Transverse colon (tissue), 4 donors: ENCODE data around the gene HIVEP3. TPM values are rescaled to one million over a fixed set of nuclear protein-coding genes. Genes with fewer than 3 reads are reported as not detected.

Experiments
- DNase-seq: peaks from one replicate; pipeline ENCODE4 v3.0.0-alpha.2; 2019
- H3K27ac ChIP-seq, 4 donors: fragments of 200-600 bp; sonication (generic); 2 replicates each; pipeline ENCODE4 v1.5.1; 2016 to 2018; ENCODE audit warnings: inconsistent platforms in 4 of 4
- H3K27me3 ChIP-seq: fragments of 200-600 bp; sonication (generic); 2 replicates; pipeline ENCODE4 v1.5.1; 2017; ENCODE audit warnings: inconsistent platforms
- H3K36me3 ChIP-seq, 4 donors: fragments of 200-600 bp; sonication (generic); 2 replicates each; pipeline ENCODE4 v1.5.1; 2017 to 2019; ENCODE audit warnings: inconsistent platforms in 4 of 4
- H3K4me1 ChIP-seq, 4 donors: fragments of 200-600 bp; sonication (generic); 2 replicates each; pipeline ENCODE4 v1.5.1; 2017 to 2020; ENCODE audit warnings: inconsistent platforms in 4 of 4
- H3K4me3 ChIP-seq, 4 donors: fragments of 200-600 bp; sonication (generic); 1 replicate in 1 of 4; 2 replicates in 3 of 4; pipeline versions ENCODE4 v1.5.1 to v1.6.1; 2017 to 2019; ENCODE audit warnings: inconsistent platforms in 4 of 4
- H3K9me3 ChIP-seq, 2 donors: fragments of 200-600 bp; sonication (generic); 2 replicates each; pipeline ENCODE4 v1.5.1; 2017 to 2019; ENCODE audit warnings: inconsistent platforms in 2 of 2
- CTCF ChIP-seq, 5 experiments: fragments of 200-600 bp in 3 of 5; fragments of 450-650 bp in 2 of 5; sonication (generic) in 3 of 5; IDR thresholded peaks; 1 replicate in 2 of 5; 2 replicates in 3 of 5; pipeline ENCODE4 v1.5.1; 2016 to 2017; ENCODE audit warnings: antibody characterized with exemption in 5 of 5, inconsistent platforms in 3 of 5, mild to moderate bottlenecking in 2 of 5, moderate library complexity in 1 of 5
- EP300 ChIP-seq: sonication (generic); formaldehyde crosslinking; IDR thresholded peaks from one replicate; pipeline ENCODE4 v1.6.1; 2017; ENCODE audit warnings: antibody characterized with exemption, low read depth
- POLR2A ChIP-seq: fragments of 450-650 bp; IDR thresholded peaks from one replicate; pipeline ENCODE4 v1.6.1; 2016; ENCODE audit warnings: antibody characterized with exemption, mild to moderate bottlenecking, moderate library complexity
- POLR2AphosphoS5 ChIP-seq, 3 donors: sonication (generic); formaldehyde crosslinking; IDR thresholded peaks; one replicate each; pipeline ENCODE4 v1.6.1; 2016; ENCODE audit warnings: antibody characterized with exemption in 3 of 3
- WGBS, 2 donors: methylation state at CpG; one replicate each; pipeline ENCODE4 v1.1.5; 2018; ENCODE audit warnings: low coverage in 1 of 2; 5-methylcytosine and 5-hydroxymethylcytosine counted together
- in situ Hi-C, 4 donors: fragments of 200-750 bp; cut with MboI; loops; one replicate each; pipeline versions ENCODE4 v1.15.0 to v1.15.1; 2017; ENCODE audit warnings: low sequenced_read_pairs in 3 of 4, low pct_ligation_motif_present in 1 of 4, low pct_unique_long_range_greater_than_20kb in 1 of 4
- intact Hi-C: fragments of 100-400 bp; cut with DNase I; formaldehyde crosslinking; loops from one replicate; pipeline ENCODE4 v1.15.1; 2023; ENCODE audit warnings: low total_unique reads
- total RNA-seq, 4 donors: library from RNA; depleted of rRNA; stranded (reverse); fragments of >200 nt; gene quantifications; one replicate each; pipeline ENCODE4 v1.1.0, GENCODE V29; 2016

The HIVEP3 gene
- total RNA-seq, 4 donors from 2014 or later, result 3.7 to 15.0 (median 5.2) TPM

GRCh38 chr1:41819069-41819468, 99.7 kb downstream of the HIVEP3 start:
- no peaks in the 10 kb centered on the region for H3K36me3 ChIP-seq
- H3K27me3 ChIP-seq, result no peaks in the 10 kb centered on the region
- peaks cover 3 to 17% (median 8%) of the 10 kb centered on the region in 4 donors for H3K4me1 ChIP-seq
- TF ChIP-seq POLR2A (no peak), POLR2AphosphoS5 (IDR thresholded peaks at IDR 0.05) (no peak), CTCF (IDR thresholded peaks at IDR 0.05) (no peak), EP300 (no peak)
- no peak overlapping the region for H3K27ac ChIP-seq
- WGBS, 2 donors, result 86 to 88% methylated on average over 2 of the region's 2 CpGs
- no peaks in the 10 kb centered on the region for H3K9me3 ChIP-seq
- in situ Hi-C loops, result no loop called here
- no peak for DNase-seq
- intact Hi-C loops, result no loop called here
- H3K4me3 ChIP-seq, result no peak overlapping the region

GRCh38 chr1:41816061-41816460, 102.7 kb downstream of the HIVEP3 start:
- 75% methylated on average over 3 of the region's 3 CpGs; no CpG with 5 or more reads in 1 of the 2 donors for WGBS, 2 donors
- Histone ChIP-seq H3K9me3 (no peaks in the 10 kb centered on the region), H3K36me3 (no peaks in the 10 kb centered on the region), H3K27me3 (no peaks in the 10 kb centered on the region), H3K4me3 (no peak overlapping the region), H3K27ac (no peak overlapping the region), H3K4me1 (peaks cover 0 to 7% (median 0%) of the 10 kb centered on the region in 4 donors)
- no peak for TF ChIP-seq POLR2A
- in situ Hi-C loops (no loop called here), intact Hi-C loops (no loop called here)
- DNase-seq, result no peak

GRCh38 chr1:41813755-41814745, 104.7 kb downstream of the HIVEP3 start:
- intact Hi-C loops (no loop called here), in situ Hi-C loops (no loop called here)
- 80 to 100% methylated on average over 1 to 9 of the region's 9 CpGs for WGBS, 2 donors
- Histone ChIP-seq H3K4me3 (no peak overlapping the region), H3K36me3 (no peaks in the 10 kb centered on the region), H3K27me3 (no peaks in the 10 kb centered on the region), H3K27ac (no peak overlapping the region), H3K4me1 (peaks cover 0 to 7% (median 0%) of the 10 kb centered on the region in 4 donors), H3K9me3 (no peaks in the 10 kb centered on the region)
- TF ChIP-seq EP300 (no peak), POLR2AphosphoS5 (IDR thresholded peaks at IDR 0.05) (no peak), CTCF (IDR thresholded peaks at IDR 0.05) (no peak), POLR2A (no peak)
- no peak for DNase-seq

- Histone ChIP-seq H3K27me3 (no peaks in the 10 kb centered on the region), H3K36me3 (no peaks in the 10 kb centered on the region), H3K27ac (no peak overlapping the region), H3K4me3 (no peak overlapping the region), H3K4me1 (peaks cover 0 to 7% (median 0%) of the 10 kb centered on the region in 4 donors), H3K9me3 (no peaks in the 10 kb centered on the region)
- in situ Hi-C loops, result no loop called here
- no peak for DNase-seq
- intact Hi-C loops, result no loop called here
- no peak for TF ChIP-seq POLR2AphosphoS5 (IDR thresholded peaks at IDR 0.05)
- TF ChIP-seq POLR2A, result no peak
- no peak for TF ChIP-seq CTCF (IDR thresholded peaks at IDR 0.05)
- no peak for TF ChIP-seq EP300
- WGBS, 2 donors, result 85% methylated on average over 5 of the region's 5 CpGs; no CpG with 5 or more reads in 1 of the 2 donors
Measured at GRCh38 chr1:41813226-41813625, 105.5 kb downstream of the HIVEP3 start.
